ENCODE data around the gene FNDC3B.

FNDC3B gene

DNA sequence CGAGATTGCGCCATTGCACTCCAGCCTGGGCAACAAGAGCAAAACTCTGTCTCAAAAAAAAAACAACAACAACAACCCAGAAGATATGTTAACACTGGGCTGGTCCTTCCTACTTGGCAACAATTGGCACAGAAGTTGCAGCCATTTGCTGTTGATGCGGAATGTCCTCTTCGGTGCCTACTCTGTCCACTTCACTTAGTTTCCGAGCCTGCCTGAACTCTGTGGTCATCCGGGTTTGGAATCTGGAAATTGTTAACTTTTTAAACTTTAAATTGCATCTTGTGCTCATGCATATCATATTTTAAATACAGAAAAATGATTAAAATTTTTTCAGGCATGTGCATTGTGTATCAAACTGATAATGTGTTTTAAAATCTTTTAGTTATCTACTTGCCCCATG lies 81.5 kb downstream of the FNDC3B start:
- peaks cover 21% of the 10 kb centered on the region for H3K4me1 Mint-ChIP-seq
- H3K27ac Mint-ChIP-seq, result no peak overlapping the region
- H3K4me3 Mint-ChIP-seq, result no peak overlapping the region
- H3K9me3 Mint-ChIP-seq, result no peaks in the 10 kb centered on the region
- H3K36me3 Mint-ChIP-seq, result peaks cover 26% of the 10 kb centered on the region
- H3K27me3 Mint-ChIP-seq, result no peaks in the 10 kb centered on the region

DNA sequence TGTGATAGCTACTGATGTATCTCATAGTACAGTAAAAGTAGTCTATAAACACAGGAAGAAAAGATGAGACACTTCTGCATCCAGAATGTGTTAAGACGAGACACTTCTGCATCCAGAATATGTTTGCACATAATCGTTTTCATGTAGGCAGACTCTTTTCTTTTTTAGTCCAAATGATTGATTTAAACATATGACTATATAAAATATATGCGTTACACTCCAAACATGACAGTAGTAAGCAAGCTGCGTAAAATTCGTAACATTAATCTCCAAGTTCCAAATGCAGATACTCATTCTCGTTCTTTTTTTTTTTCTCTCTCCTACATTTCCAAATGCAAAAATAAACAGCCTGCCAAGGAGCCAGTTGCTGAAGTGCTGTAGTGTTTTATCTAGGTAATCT lies 82.6 kb downstream of the FNDC3B start:
- H3K4me1 Mint-ChIP-seq, result peaks cover 27% of the 10 kb centered on the region
- H3K27me3 Mint-ChIP-seq, result no peaks in the 10 kb centered on the region
- no peak overlapping the region for H3K27ac Mint-ChIP-seq
- peaks cover 30% of the 10 kb centered on the region for H3K36me3 Mint-ChIP-seq
- H3K9me3 Mint-ChIP-seq, result no peaks in the 10 kb centered on the region
- no peak overlapping the region for H3K4me3 Mint-ChIP-seq

DNA sequence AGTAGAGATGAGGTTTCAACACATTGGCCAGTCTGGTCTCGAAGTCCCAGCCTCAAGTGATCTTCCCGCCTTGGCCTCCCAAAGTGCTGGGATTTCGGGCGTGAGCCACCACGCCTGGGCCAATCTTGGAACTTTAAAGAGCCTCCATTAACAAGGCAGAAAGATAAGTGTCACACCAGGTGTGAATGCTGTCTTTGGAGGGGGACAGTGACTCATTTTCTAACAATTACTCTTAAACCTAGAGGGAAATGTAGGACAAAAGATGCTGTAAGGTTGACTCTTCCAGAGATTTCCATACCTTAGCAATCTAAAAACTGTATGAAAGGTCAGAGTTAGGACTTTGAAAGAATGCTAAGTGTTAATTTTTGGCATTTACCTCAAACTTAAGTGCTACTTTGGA lies 84.9 kb downstream of the FNDC3B start:
- Mint-ChIP-seq H3K27ac (no peak overlapping the region), H3K9me3 (no peaks in the 10 kb centered on the region), H3K4me3 (no peak overlapping the region), H3K4me1 (peaks cover 30% of the 10 kb centered on the region), H3K27me3 (no peaks in the 10 kb centered on the region), H3K36me3 (peaks cover 23% of the 10 kb centered on the region)

DNA sequence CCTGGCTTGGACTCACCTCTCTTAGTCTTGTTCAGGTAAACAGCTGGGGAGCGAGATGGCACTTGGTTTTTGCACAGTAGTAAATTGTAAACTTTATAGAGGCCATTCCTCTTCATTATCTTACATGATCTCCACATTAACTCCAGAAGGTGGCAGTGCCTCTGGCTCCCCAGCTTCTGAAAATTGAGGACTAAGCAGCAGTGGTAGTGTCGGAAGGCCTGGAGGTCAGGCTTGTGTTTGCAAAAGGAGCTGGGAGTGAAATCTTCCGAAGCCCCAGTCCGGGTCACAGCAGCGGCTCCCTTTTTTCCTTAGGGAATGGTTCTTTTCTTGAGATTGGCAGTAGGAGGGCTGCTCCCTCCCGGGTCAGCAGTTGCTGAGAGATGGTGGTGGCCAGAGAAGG lies 85.7 kb downstream of the FNDC3B start:
- Mint-ChIP-seq H3K27ac (no peak overlapping the region), H3K4me1 (peaks cover 34% of the 10 kb centered on the region), H3K9me3 (no peaks in the 10 kb centered on the region), H3K4me3 (no peak overlapping the region), H3K27me3 (no peaks in the 10 kb centered on the region), H3K36me3 (peaks cover 21% of the 10 kb centered on the region)

DNA sequence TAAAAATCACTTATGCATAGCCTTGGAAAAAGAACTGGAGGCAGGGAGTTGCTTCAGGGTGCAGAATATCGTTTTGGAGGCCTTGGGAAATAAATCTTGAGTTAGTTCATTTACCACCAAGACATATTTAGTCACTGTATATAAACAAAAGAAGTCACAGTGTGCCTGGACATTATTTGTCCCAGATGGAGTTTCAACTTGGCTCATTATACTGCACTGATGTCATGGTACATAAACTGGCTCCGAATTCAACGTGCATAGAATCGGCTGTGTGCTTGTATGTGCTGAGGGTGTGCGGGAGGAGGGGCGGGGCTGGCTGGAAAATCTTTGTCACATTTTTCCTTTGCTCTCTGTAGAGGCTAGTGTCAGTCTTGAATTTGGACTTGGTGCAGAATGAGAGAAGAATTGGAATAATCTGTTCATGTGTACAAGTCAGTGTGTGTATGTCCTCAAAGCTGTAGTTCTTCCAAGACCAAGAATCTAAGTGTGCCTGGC lies 86.6 kb downstream of the FNDC3B start:
- H3K9me3 Mint-ChIP-seq, result no peaks in the 10 kb centered on the region
- no peaks in the 10 kb centered on the region for H3K27me3 Mint-ChIP-seq
- no peak overlapping the region for H3K4me3 Mint-ChIP-seq
- no peak overlapping the region for H3K27ac Mint-ChIP-seq
- peaks cover 41% of the 10 kb centered on the region for H3K4me1 Mint-ChIP-seq
- peaks cover 22% of the 10 kb centered on the region for H3K36me3 Mint-ChIP-seq

DNA sequence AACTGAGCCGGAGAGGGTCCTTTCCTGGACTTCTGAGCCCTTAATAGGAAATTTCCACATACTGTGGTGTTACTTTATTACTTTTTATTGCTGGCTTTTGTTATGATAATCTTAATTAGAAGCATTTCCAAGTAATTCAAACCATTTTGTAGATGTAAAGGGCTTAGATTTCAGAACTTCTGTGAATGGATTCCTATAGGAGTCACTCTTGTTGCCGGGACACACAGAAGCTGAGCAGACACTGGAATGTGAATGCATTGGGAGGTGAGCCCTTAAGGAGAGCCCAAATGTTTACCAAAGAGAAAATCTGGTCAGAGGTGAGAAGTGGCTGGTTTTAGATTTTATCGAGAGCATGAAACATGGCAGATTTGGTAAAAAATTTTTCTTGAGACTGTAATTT lies 87.4 kb downstream of the FNDC3B start:
- H3K4me1 Mint-ChIP-seq, result peaks cover 43% of the 10 kb centered on the region

DNA sequence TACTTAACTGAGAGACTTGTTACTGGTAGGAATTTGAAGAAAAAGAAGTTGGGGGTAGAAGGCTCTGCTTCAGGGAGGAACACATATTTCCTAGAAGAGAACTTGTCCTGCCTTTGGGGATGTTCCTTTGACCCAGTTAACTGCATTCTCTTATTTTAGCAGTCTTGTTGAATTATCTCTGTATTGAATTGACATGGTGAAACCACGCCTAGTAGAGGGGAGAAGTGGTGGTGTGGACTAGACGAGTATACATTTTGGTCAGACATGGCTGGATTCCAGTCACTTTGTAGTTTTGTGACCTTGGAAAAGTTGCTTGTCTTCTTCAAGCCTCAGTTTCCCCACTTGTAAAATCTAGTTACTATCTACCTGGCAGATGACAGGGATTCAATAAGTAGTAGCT lies 87.8 kb downstream of the FNDC3B start:
- Mint-ChIP-seq H3K27ac (no peak overlapping the region), H3K4me3 (no peak overlapping the region), H3K27me3 (no peaks in the 10 kb centered on the region), H3K4me1 (peaks cover 47% of the 10 kb centered on the region), H3K36me3 (peaks cover 22% of the 10 kb centered on the region), H3K9me3 (no peaks in the 10 kb centered on the region)

More for the DNA sequence above, 87.4 kb downstream of the FNDC3B start:
- H3K27me3 Mint-ChIP-seq, result no peaks in the 10 kb centered on the region
- H3K36me3 Mint-ChIP-seq, result peaks cover 22% of the 10 kb centered on the region
- H3K27ac Mint-ChIP-seq, result no peak overlapping the region
- H3K4me3 Mint-ChIP-seq, result peak overlapping the region; percentile 38
- H3K9me3 Mint-ChIP-seq, result no peaks in the 10 kb centered on the region

DNA sequence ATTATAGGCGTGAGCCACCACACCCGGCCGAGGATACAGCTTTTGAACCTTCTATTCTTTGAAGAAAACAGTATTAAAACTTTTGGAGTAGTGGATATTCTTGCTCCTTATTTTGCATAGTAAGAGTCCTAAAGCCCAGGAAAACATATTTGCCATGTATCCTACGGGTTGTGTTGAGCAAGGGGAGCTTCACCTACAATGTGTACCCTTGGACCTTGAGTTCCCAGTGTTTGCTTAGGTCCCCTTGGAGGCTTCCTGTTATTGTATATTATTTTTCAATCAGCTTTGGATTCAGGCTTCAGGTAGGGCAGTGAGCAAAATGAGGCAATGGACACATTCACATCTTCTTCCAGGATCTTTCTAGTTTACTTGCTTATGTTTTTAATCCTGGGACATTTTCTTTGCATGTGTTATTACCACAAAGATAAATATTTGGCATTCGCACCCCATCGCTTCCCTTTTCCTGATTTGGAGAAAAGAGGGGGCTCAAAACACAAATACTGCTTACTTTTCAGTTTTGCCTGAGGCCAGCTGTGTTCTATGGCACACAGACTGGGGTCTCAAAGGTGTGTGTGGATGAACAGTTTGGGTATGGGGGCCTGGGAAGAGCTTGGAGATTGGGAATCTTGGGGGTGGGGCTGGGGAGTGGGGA lies 88.7 kb downstream of the FNDC3B start:
- Mint-ChIP-seq H3K9me3 (no peaks in the 10 kb centered on the region), H3K27ac (no peak overlapping the region), H3K27me3 (no peaks in the 10 kb centered on the region), H3K4me3 (no peak overlapping the region), H3K4me1 (peaks cover 48% of the 10 kb centered on the region), H3K36me3 (peaks cover 22% of the 10 kb centered on the region)

DNA sequence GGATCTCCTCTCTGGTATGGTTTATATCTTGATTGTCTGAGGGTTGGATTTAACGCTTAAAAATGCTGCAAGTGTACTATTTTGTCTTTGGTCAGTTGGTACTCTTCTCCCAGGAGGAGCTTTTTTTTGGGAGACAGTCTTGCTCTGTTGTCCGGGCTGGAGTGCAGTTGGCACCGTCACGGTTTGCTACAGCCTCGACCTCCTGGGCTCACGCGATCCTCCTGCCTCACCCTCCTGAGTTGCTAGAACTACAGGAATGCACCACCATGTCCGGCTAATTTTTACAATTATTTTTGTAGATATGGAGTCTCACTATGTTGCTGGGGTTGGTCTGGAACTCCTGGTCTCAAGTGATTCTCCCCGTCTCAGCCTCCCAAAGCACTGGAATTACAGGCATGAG lies 89.5 kb downstream of the FNDC3B start:
- H3K4me1 Mint-ChIP-seq, result peaks cover 53% of the 10 kb centered on the region
- no peak overlapping the region for H3K27ac Mint-ChIP-seq
- no peak overlapping the region for H3K4me3 Mint-ChIP-seq
- peaks cover 22% of the 10 kb centered on the region for H3K36me3 Mint-ChIP-seq
- H3K27me3 Mint-ChIP-seq, result no peaks in the 10 kb centered on the region
- no peaks in the 10 kb centered on the region for H3K9me3 Mint-ChIP-seq

DNA sequence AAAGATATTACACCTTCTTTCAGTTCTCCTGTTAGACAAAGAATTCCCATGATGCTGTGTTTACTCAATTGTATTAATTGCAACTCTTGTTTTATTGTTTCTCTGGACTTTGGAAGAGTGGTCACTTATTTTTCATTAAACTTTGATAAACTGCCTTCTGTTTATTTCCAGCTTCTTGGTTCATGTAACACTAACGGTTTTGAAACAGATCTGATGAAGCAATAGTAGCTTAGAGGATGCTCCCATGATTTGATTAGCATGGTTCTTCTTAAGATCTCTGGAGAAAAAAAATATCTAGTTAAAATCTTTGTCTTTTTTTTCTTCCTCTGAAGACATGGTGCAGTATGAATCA lies 90.1 kb downstream of the FNDC3B start:
- Mint-ChIP-seq H3K27me3 (no peaks in the 10 kb centered on the region), H3K36me3 (peaks cover 16% of the 10 kb centered on the region), H3K4me3 (peak overlapping the region; percentile 42), H3K27ac (peak overlapping the region; percentile 46), H3K4me1 (peaks cover 58% of the 10 kb centered on the region), H3K9me3 (no peaks in the 10 kb centered on the region)

DNA sequence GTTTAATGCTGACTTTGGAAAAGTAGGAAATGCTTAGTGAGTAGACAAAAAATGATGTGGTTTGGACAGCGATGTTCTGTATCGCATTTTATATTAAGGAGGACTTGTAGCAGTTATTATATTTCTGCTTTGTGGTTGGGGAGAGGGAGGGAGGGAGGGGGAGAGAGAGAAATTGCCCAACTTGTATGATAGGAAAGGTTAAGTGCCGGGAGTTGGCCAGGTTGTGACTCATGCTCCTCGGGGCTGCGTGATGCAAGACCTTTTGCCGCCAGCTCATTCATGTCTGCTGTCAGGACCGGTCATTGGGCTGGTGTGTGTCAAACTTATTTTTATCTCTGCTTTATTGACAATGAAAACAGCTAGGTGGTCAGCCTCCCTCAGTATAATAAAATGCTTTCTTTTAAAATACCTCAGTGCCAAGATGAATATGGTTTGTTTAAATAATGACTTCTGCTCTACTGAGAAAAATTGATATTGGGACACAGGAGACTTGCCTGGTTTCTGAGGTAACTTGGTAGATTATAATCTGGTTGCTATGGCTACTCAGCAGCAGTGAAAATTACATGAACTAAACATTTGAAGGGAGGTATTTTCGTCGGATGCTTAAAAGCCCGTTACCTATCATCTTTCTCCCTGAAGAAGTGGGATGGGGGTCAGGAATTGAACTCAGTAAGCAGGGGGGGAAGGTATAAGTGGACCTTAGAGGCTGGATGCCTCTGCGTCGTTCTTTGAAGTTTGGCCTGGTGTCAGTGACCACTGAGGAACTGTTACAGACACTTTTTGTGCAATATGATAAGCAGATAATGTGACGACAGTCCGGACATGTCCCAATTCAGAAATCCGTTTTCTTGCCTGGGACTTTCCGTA lies 90.7 kb downstream of the FNDC3B start:
- H3K36me3 Mint-ChIP-seq, result peaks cover 16% of the 10 kb centered on the region
- peaks cover 58% of the 10 kb centered on the region for H3K4me1 Mint-ChIP-seq
- peak overlapping the region; percentile 42 for H3K4me3 Mint-ChIP-seq
- H3K27ac Mint-ChIP-seq, result peak overlapping the region; percentile 51
- H3K27me3 Mint-ChIP-seq, result no peaks in the 10 kb centered on the region
- no peaks in the 10 kb centered on the region for H3K9me3 Mint-ChIP-seq

DNA sequence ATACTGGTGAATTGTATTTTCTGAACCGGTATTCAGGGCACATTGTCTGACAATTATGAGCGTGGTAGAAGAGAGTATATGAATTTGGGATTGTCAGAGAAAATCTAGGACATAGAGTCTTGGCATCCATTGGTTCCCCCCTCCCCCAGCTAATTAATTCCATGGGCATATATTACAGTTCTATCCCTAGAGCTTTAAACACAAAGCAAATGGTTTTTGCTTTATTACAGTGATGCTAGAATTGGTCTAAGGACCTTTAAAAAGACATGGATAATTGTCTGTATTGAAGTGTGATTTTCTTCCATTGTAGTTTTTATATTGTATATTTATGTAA lies 91.3 kb downstream of the FNDC3B start:
- H3K36me3 Mint-ChIP-seq, result peaks cover 16% of the 10 kb centered on the region
- peak overlapping the region; percentile 17 for H3K27ac Mint-ChIP-seq
- H3K4me1 Mint-ChIP-seq, result peaks cover 64% of the 10 kb centered on the region
- no peaks in the 10 kb centered on the region for H3K27me3 Mint-ChIP-seq
- no peaks in the 10 kb centered on the region for H3K9me3 Mint-ChIP-seq
- peak overlapping the region; percentile 19 for H3K4me3 Mint-ChIP-seq

DNA sequence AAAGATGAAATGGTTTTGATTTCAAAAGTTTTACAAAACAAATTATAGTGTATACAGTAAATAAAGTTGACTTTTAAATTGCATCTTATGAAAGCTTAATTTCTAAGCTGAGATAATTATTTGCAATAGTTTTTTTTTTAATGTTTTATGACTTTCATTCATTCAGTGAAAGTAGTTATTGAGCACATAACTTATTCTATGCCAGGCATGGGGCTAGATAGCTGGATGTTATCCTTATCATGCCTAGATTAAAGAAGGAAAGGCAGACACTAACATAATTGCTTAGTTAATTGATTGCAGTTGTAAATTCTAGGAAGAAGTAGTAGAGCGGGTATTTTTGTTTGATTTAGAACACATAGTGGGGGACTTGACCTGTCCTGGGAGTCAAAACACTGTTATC lies 92.4 kb downstream of the FNDC3B start:
- no peaks in the 10 kb centered on the region for H3K27me3 Mint-ChIP-seq
- H3K27ac Mint-ChIP-seq, result peak overlapping the region; percentile 15
- H3K4me3 Mint-ChIP-seq, result no peak overlapping the region
- peaks cover 64% of the 10 kb centered on the region for H3K4me1 Mint-ChIP-seq
- peaks cover 17% of the 10 kb centered on the region for H3K36me3 Mint-ChIP-seq
- H3K9me3 Mint-ChIP-seq, result no peaks in the 10 kb centered on the region

DNA sequence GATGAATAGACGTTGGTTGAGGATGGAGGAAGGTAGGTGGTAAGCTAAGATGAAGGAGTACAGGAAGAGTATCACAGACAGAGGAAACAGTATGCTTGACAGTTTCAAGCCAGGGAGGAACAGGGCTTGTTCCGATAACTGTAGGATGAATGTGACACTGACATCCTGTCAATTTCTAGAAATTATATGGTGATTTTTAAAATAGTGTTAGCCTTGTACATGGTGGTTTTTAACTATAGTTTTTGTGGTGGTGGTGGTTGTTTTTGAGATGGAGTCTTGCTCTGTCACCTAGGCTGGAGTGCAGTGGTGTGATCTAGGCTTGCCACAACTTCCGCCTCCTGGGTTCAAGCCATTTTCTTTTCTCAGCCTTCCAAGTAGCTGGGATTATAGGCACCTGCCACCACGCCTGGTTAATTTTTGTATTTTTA lies 92.8 kb downstream of the FNDC3B start:
- Mint-ChIP-seq H3K27me3 (no peaks in the 10 kb centered on the region), H3K27ac (peak overlapping the region; percentile 15), H3K4me3 (no peak overlapping the region)

DNA sequence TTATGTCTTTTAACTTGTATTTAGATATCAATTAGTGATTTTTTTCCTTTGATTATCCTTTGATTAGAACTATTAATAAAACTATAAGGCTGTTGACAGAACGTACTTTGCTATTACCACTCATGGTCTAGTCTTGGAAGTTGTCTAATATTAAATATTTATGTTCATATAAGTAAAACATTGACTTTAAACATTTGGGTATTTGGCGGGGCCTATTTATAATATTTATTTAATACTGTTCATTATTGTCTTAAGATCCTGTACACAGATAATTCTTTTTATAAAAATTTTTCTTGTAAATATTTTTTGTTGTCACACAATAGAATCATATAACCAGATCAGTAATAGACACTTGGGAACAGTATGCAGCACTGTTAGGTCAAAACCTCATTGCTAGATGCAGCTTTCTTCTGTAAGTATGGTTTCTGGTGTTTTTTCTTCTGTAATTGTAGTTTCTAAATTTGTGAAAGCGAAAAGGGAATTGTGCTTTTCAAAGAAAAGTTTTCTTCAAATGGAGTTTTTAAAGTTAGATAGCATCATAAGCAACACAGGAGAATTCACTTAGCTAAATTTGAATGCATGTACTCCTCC lies 93.4 kb downstream of the FNDC3B start:
- no peaks in the 10 kb centered on the region for H3K27me3 Mint-ChIP-seq
- peaks cover 65% of the 10 kb centered on the region for H3K4me1 Mint-ChIP-seq
- H3K9me3 Mint-ChIP-seq, result no peaks in the 10 kb centered on the region
- H3K36me3 Mint-ChIP-seq, result peaks cover 15% of the 10 kb centered on the region
- H3K27ac Mint-ChIP-seq, result no peak overlapping the region
- no peak overlapping the region for H3K4me3 Mint-ChIP-seq

More for the DNA sequence above, 92.8 kb downstream of the FNDC3B start:
- H3K36me3 Mint-ChIP-seq, result peaks cover 15% of the 10 kb centered on the region
- no peaks in the 10 kb centered on the region for H3K9me3 Mint-ChIP-seq
- peaks cover 60% of the 10 kb centered on the region for H3K4me1 Mint-ChIP-seq

DNA sequence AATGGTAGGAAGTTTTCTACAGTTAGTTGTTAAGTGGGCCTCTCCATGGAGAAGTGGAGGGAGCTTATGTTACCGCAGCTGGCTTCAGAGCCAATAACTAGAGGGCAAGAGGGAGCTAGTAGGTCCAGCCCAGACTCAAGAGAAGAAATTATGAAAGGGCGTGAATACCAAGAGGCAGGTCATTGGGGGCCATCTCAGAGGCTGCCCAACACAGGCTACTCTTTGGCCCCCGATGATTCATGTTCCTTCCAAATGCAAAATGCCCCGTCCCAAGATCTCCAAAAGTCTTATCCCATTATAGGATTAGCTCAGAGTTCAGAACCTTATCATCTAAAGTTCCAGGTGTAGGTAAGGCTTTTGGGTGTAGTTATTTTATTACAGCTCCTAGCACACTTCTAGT lies 94.5 kb downstream of the FNDC3B start:
- Mint-ChIP-seq H3K27ac (no peak overlapping the region), H3K36me3 (peaks cover 12% of the 10 kb centered on the region), H3K4me1 (peaks cover 64% of the 10 kb centered on the region), H3K27me3 (no peaks in the 10 kb centered on the region), H3K9me3 (no peaks in the 10 kb centered on the region), H3K4me3 (no peak overlapping the region)
